Liver (tissue), 9 donors: ENCODE data around the gene ADAM10. TPM values are rescaled to one million over a fixed set of nuclear protein-coding genes. Genes with fewer than 3 reads are reported as not detected.

ENCODE experiments used
- DNase-seq: peaks from one replicate; pipeline ENCODE4 v3.0.0-alpha.2; 2017; ENCODE audit warnings: low spot score
- H3K27ac ChIP-seq, 2 donors: one replicate each; pipeline ENCODE4 v1.7.0; 2013; ENCODE audit warnings: inconsistent platforms in 2 of 2, low read length in 2 of 2, control low read depth in 1 of 2, low read depth in 1 of 2, mild to moderate bottlenecking in 1 of 2
- H3K27me3 ChIP-seq, 4 donors: one replicate each; pipeline versions ENCODE4 v1.6.1 to v1.7.0; 2013; ENCODE audit warnings: low read length in 3 of 4, inconsistent platforms in 1 of 4, mild to moderate bottlenecking in 1 of 4, moderate library complexity in 1 of 4; ENCODE audit not compliant: control insufficient read depth in 4 of 4, insufficient read depth in 4 of 4
- H3K36me3 ChIP-seq, 4 donors: one replicate each; pipeline versions ENCODE4 v1.6.1 to v1.7.0; 2013; ENCODE audit warnings: low read length in 3 of 4, mild to moderate bottlenecking in 3 of 4, low read depth in 1 of 4, moderate library complexity in 1 of 4; ENCODE audit not compliant: control insufficient read depth in 4 of 4, insufficient read depth in 3 of 4
- H3K4me1 ChIP-seq, 4 donors: one replicate each; pipeline versions ENCODE4 v1.6.1 to v1.7.0; 2013; ENCODE audit warnings: low read length in 3 of 4, mild to moderate bottlenecking in 3 of 4, moderate library complexity in 1 of 4; ENCODE audit not compliant: control insufficient read depth in 4 of 4, insufficient read depth in 4 of 4
- H3K4me3 ChIP-seq, 3 donors: one replicate each; pipeline versions ENCODE4 v1.6.1 to v1.7.0; 2013; ENCODE audit warnings: low read length in 3 of 3, control low read depth in 1 of 3, low read depth in 1 of 3, mild to moderate bottlenecking in 1 of 3
- H3K9ac ChIP-seq, 2 donors: one replicate each; pipeline ENCODE4 v1.7.0; 2013; ENCODE audit warnings: low read length in 2 of 2, mild to moderate bottlenecking in 2 of 2, moderate library complexity in 2 of 2, control low read depth in 1 of 2, low read depth in 1 of 2
- H3K9me3 ChIP-seq, 4 donors: one replicate each; pipeline versions ENCODE4 v1.6.1 to v1.7.0; 2013; ENCODE audit warnings: low read length in 3 of 4; ENCODE audit not compliant: control insufficient read depth in 4 of 4
- EGR1 ChIP-seq, 2 donors: IDR thresholded peaks; 2 replicates each; pipeline ENCODE4 v1.6.1; 2016 to 2018; ENCODE audit warnings: antibody characterized with exemption in 2 of 2, low read depth in 2 of 2
- FOXA1 ChIP-seq: IDR thresholded peaks from 2 replicates; pipeline ENCODE4 v1.6.1; 2016; ENCODE audit warnings: antibody characterized with exemption
- FOXA2 ChIP-seq: IDR thresholded peaks from 2 replicates; pipeline ENCODE4 v1.6.1; 2016; ENCODE audit warnings: antibody characterized with exemption
- GABPA ChIP-seq, 2 donors: IDR thresholded peaks in 1 of 2; conservative IDR thresholded peaks in 1 of 2; 2 replicates each; pipeline ENCODE4 v1.6.1; 2016; ENCODE audit warnings: antibody characterized with exemption in 2 of 2, mild to moderate bottlenecking in 1 of 2, moderate library complexity in 1 of 2
- HNF4A ChIP-seq, 2 donors: conservative IDR thresholded peaks; 2 replicates each; pipeline ENCODE4 v1.6.1; 2016; ENCODE audit warnings: antibody characterized with exemption in 2 of 2, mild to moderate bottlenecking in 2 of 2
- HNF4G ChIP-seq: IDR thresholded peaks from 2 replicates; pipeline ENCODE4 v1.6.1; 2016; ENCODE audit warnings: antibody characterized with exemption
- JUND ChIP-seq, 2 donors: IDR thresholded peaks; 2 replicates each; pipeline ENCODE4 v1.6.1; 2016; ENCODE audit warnings: antibody characterized with exemption in 2 of 2
- NR2F2 ChIP-seq: IDR thresholded peaks from 2 replicates; pipeline ENCODE4 v1.6.1; 2016; ENCODE audit warnings: antibody characterized with exemption
- RAD21 ChIP-seq, 2 donors: IDR thresholded peaks; 2 replicates each; pipeline ENCODE4 v1.6.1; 2016; ENCODE audit warnings: antibody characterized with exemption in 2 of 2, mild to moderate bottlenecking in 2 of 2
- RXRA ChIP-seq, 2 donors: IDR thresholded peaks; 2 replicates each; pipeline ENCODE4 v1.6.1; 2017 to 2018; ENCODE audit warnings: antibody characterized with exemption in 2 of 2, mild to moderate bottlenecking in 1 of 2
- SP1 ChIP-seq: IDR thresholded peaks from 2 replicates; pipeline ENCODE4 v1.6.1; 2018; ENCODE audit warnings: antibody characterized with exemption, mild to moderate bottlenecking
- TAF1 ChIP-seq: conservative IDR thresholded peaks from 2 replicates; pipeline ENCODE4 v1.6.1; 2016; ENCODE audit warnings: antibody characterized with exemption, mild to moderate bottlenecking
- YY1 ChIP-seq: IDR thresholded peaks from 2 replicates; pipeline ENCODE4 v1.6.1; 2016; ENCODE audit warnings: antibody characterized with exemption, mild to moderate bottlenecking
- polyA plus RNA-seq, 2 donors: library from polyadenylated mRNA; stranded (reverse) in 1 of 2; unstranded in 1 of 2; fragments of 200-250 nt in 1 of 2; fragments of >200 nt in 1 of 2; fragmentation: Nextera tagmentation in 1 of 2; extraction: Ambion mirVana in 1 of 2; gene quantifications; one replicate each; pipeline versions ENCODE4 v1.2.1 to v1.2.3, GENCODE V29; 2013 to 2015
- total RNA-seq, 2 donors: library from RNA; depleted of rRNA; stranded (reverse); fragments of >200 nt; gene quantifications; one replicate each; pipeline ENCODE4 v1.2.3, GENCODE V29; 2014
- TF ChIP-seq, protein P1 (sequence below): IDR thresholded peaks from 2 replicates; pipeline ENCODE4 v1.6.1; 2016; ENCODE audit warnings: antibody characterized with exemption
- TF ChIP-seq, protein P2 (sequence below): fragments of 150-350 bp; IDR thresholded peaks from 2 replicates; pipeline ENCODE4 v1.5.1; 2017; ENCODE audit warnings: improper control_type of control experiment, low read depth, low read length; ENCODE audit not compliant: missing input control
- TF ChIP-seq, protein P3 (sequence below): IDR thresholded peaks from 2 replicates; pipeline ENCODE4 v1.6.1; 2016; ENCODE audit warnings: antibody characterized with exemption
- TF ChIP-seq, protein P4 (sequence below): IDR thresholded peaks from 2 replicates; pipeline ENCODE4 v1.6.1; 2016; ENCODE audit warnings: antibody characterized with exemption
- TF ChIP-seq, protein P5 (sequence below): IDR thresholded peaks from 2 replicates; pipeline ENCODE4 v1.6.1; 2016; ENCODE audit warnings: antibody characterized with exemption, mild to moderate bottlenecking
- donor health status: healthy.
- donor health status: healthy.
- donor health status: healthy.
- donor health status: healthy.
- donor health status: healthy.

The ADAM10 gene
- total and polyA plus RNA-seq, 4 donors, result 12.6 to 55.6 (median 34.6) TPM

DNA sequence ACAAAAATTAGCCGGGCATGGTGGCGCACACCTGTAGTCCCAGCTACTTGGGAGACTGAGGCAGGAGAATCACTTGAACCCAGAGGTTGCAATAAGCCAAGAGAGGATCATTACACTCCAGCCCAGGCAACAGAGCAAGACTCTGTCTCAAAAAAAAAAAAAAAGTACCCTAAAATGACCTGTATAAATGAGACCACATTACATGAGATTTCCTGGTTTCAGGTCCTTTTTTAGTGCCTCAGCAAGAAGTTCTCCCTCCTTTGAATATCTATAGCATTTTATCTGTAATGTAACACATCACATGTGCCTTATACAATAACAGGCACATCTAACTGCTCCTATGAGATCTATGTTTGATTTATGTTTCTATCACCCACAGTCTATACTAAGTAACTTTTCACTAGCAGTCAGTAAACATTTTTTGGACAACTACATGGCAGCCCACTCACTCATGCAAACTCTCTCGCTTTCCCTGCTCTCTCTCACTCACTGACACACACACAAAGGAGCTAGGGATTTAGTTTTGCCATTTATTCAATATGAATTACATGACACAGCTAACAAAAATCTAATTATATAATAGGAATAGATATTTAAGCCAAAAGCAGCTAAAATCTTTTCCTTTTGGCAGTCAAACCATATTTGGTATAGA is 34.1 kb downstream of the ADAM10 start (continued):
- TF ChIP-seq RAD21 (IDR thresholded peaks at IDR 0.05), result no peak
- TF ChIP-seq, protein P1, sequence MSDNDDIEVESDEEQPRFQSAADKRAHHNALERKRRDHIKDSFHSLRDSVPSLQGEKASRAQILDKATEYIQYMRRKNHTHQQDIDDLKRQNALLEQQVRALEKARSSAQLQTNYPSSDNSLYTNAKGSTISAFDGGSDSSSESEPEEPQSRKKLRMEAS, result no peak
- no peak for TF ChIP-seq RXRA (IDR thresholded peaks at IDR 0.05)
- no peak for TF ChIP-seq YY1
- TF ChIP-seq FOXA2, result no peak
- TF ChIP-seq EGR1 (IDR thresholded peaks at IDR 0.05; ENCODE audit: low read depth in 2 of 2), result no peak

DNA sequence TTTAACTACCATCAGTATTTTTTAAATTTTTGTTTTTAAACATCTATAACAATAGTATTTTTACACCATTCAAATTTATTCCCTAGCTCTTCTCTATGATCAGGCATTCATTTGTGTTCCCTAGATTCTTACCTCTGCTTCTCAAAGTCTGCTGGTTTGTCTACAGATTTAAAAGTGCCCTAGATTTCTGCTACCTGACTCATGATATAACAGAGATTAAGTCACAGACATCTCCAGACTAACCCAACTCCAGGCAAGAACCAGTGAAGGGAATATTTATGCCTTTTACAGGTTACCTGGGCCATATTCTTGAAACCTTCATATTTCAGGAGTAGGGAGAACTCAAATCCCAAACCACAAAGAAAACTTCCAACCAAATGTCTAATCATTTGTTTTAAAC is 38.8 kb downstream of the ADAM10 start:
- H3K27ac ChIP-seq, result no peak overlapping the region
- H3K36me3 ChIP-seq, result peaks cover 0 to 9% (median 0%) of the 10 kb centered on the region in 4 donors
- H3K4me1 ChIP-seq, result no peaks in the 10 kb centered on the region
- no peak for TF ChIP-seq FOXA1
- no peak for TF ChIP-seq HNF4G
- TF ChIP-seq, protein P2, sequence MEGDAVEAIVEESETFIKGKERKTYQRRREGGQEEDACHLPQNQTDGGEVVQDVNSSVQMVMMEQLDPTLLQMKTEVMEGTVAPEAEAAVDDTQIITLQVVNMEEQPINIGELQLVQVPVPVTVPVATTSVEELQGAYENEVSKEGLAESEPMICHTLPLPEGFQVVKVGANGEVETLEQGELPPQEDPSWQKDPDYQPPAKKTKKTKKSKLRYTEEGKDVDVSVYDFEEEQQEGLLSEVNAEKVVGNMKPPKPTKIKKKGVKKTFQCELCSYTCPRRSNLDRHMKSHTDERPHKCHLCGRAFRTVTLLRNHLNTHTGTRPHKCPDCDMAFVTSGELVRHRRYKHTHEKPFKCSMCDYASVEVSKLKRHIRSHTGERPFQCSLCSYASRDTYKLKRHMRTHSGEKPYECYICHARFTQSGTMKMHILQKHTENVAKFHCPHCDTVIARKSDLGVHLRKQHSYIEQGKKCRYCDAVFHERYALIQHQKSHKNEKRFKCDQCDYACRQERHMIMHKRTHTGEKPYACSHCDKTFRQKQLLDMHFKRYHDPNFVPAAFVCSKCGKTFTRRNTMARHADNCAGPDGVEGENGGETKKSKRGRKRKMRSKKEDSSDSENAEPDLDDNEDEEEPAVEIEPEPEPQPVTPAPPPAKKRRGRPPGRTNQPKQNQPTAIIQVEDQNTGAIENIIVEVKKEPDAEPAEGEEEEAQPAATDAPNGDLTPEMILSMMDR, result no peak
- TF ChIP-seq, protein P3, sequence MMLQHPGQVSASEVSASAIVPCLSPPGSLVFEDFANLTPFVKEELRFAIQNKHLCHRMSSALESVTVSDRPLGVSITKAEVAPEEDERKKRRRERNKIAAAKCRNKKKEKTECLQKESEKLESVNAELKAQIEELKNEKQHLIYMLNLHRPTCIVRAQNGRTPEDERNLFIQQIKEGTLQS, result no peak
- TF ChIP-seq, protein P4, sequence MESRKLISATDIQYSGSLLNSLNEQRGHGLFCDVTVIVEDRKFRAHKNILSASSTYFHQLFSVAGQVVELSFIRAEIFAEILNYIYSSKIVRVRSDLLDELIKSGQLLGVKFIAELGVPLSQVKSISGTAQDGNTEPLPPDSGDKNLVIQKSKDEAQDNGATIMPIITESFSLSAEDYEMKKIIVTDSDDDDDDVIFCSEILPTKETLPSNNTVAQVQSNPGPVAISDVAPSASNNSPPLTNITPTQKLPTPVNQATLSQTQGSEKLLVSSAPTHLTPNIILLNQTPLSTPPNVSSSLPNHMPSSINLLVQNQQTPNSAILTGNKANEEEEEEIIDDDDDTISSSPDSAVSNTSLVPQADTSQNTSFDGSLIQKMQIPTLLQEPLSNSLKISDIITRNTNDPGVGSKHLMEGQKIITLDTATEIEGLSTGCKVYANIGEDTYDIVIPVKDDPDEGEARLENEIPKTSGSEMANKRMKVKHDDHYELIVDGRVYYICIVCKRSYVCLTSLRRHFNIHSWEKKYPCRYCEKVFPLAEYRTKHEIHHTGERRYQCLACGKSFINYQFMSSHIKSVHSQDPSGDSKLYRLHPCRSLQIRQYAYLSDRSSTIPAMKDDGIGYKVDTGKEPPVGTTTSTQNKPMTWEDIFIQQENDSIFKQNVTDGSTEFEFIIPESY, result no peak
- TF ChIP-seq SP1, result no peak
- TF ChIP-seq, protein P1, result no peak
- TF ChIP-seq, protein P5, sequence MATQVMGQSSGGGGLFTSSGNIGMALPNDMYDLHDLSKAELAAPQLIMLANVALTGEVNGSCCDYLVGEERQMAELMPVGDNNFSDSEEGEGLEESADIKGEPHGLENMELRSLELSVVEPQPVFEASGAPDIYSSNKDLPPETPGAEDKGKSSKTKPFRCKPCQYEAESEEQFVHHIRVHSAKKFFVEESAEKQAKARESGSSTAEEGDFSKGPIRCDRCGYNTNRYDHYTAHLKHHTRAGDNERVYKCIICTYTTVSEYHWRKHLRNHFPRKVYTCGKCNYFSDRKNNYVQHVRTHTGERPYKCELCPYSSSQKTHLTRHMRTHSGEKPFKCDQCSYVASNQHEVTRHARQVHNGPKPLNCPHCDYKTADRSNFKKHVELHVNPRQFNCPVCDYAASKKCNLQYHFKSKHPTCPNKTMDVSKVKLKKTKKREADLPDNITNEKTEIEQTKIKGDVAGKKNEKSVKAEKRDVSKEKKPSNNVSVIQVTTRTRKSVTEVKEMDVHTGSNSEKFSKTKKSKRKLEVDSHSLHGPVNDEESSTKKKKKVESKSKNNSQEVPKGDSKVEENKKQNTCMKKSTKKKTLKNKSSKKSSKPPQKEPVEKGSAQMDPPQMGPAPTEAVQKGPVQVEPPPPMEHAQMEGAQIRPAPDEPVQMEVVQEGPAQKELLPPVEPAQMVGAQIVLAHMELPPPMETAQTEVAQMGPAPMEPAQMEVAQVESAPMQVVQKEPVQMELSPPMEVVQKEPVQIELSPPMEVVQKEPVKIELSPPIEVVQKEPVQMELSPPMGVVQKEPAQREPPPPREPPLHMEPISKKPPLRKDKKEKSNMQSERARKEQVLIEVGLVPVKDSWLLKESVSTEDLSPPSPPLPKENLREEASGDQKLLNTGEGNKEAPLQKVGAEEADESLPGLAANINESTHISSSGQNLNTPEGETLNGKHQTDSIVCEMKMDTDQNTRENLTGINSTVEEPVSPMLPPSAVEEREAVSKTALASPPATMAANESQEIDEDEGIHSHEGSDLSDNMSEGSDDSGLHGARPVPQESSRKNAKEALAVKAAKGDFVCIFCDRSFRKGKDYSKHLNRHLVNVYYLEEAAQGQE, result no peak
- no peak for TF ChIP-seq HNF4A (conservative IDR thresholded peaks at IDR 0.05)
- TF ChIP-seq JUND (IDR thresholded peaks at IDR 0.05), result no peak
- TF ChIP-seq GABPA (IDR thresholded peaks at IDR 0.05 in 1 of 2, conservative IDR thresholded peaks at IDR 0.05 in 1 of 2), result no peak
- no peak for TF ChIP-seq NR2F2
- TF ChIP-seq RXRA (IDR thresholded peaks at IDR 0.05), result no peak
- TF ChIP-seq EGR1 (IDR thresholded peaks at IDR 0.05; ENCODE audit: low read depth in 2 of 2), result no peak
- TF ChIP-seq FOXA2, result no peak
- TF ChIP-seq TAF1, result no peak
- no peak for TF ChIP-seq YY1
- TF ChIP-seq RAD21 (IDR thresholded peaks at IDR 0.05), result no peak
- H3K9ac ChIP-seq, result no peak overlapping the region
- no peak overlapping the region for H3K4me3 ChIP-seq
- no peaks in the 10 kb centered on the region for H3K27me3 ChIP-seq
- H3K9me3 ChIP-seq, result no peaks in the 10 kb centered on the region
- no peak for DNase-seq
